Cardiac muscle cell (in vitro differentiated cells and primary cell): ENCODE measurements around the gene ATAD3B. TPM values are rescaled to one million over a fixed set of nuclear protein-coding genes. Genes with fewer than 3 reads are reported as not detected.

Source experiments
- DNase-seq, 2 donors: peaks; one replicate each; pipeline versions ENCODE4 v3.0.0 to v3.0.0-alpha.2; 2010 to 2017; ENCODE audit warnings: low read depth in 1 of 2, low spot score in 1 of 2
- H3K27ac ChIP-seq: fragments of 200-600 bp; sonication (generic); 2 replicates; pipeline ENCODE4 v1.5.1; 2016
- H3K27me3 ChIP-seq: fragments of 200-600 bp; sonication (generic); 2 replicates; pipeline ENCODE4 v1.6.0; 2016; ENCODE audit warnings: control low read depth
- H3K36me3 ChIP-seq: fragments of 200-600 bp; sonication (generic); 2 replicates; pipeline ENCODE4 v1.5.1; 2016; ENCODE audit warnings: control low read depth
- H3K4me1 ChIP-seq: fragments of 200-600 bp; sonication (generic); 2 replicates; pipeline ENCODE4 v1.8.1; 2017; ENCODE audit warnings: low read depth, mild to moderate bottlenecking, mixed run types
- H3K4me3 ChIP-seq: fragments of 200-600 bp; sonication (generic); 2 replicates; pipeline ENCODE4 v1.5.1; 2016; ENCODE audit warnings: mild to moderate bottlenecking
- H3K9me3 ChIP-seq: fragments of 200-600 bp; sonication (generic); 2 replicates; pipeline ENCODE4 v1.5.1; 2017; ENCODE audit warnings: low read depth, mild to moderate bottlenecking, control low read depth
- polyA plus RNA-seq: library from polyadenylated mRNA; unstranded; fragments of >200 nt; fragmentation: Nextera tagmentation; extraction: Ambion mirVana; gene quantifications from 2 replicates; pipeline ENCODE4 v1.2.1, GENCODE V29; 2016
- total RNA-seq: library from RNA; depleted of rRNA; stranded (reverse); fragments of >200 nt; gene quantifications from 2 replicates; pipeline ENCODE4 v1.2.3, GENCODE V29; 2016
- TF ChIP-seq, protein P1 (sequence below): IDR thresholded peaks from 2 replicates; pipeline ENCODE4 v1.5.1; 2012; ENCODE audit warnings: low read depth, mild to moderate bottlenecking, low read length

The ATAD3B gene
- total and polyA plus RNA-seq, 2 experiments from 2014 or later, result 30.2 to 37.4 TPM

DNA sequence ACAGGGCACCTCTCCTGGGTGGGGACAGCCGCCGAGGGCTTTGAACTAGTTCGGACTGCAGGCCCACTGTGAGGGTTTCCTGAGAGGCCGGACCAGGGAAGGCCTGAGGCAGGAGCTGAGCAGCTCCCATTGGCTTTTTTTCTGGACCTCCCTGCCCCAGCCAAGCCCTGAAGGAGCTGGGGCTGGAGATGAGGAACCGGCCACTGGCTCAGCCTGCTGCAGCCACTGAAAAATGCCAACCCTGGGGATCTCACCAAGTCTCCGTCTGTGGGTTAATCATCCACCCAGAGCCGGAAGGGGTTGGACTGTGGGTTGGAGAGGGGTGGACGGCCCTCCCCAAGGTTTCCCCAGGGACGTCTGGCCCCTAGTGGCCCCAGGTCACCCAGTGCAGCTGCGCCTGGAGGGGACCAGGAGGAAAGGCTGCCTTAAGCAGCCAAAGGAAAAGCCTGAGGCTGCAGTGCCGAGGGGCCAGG is 33.6 kb upstream of the ATAD3B start:
- TF ChIP-seq, protein P1, sequence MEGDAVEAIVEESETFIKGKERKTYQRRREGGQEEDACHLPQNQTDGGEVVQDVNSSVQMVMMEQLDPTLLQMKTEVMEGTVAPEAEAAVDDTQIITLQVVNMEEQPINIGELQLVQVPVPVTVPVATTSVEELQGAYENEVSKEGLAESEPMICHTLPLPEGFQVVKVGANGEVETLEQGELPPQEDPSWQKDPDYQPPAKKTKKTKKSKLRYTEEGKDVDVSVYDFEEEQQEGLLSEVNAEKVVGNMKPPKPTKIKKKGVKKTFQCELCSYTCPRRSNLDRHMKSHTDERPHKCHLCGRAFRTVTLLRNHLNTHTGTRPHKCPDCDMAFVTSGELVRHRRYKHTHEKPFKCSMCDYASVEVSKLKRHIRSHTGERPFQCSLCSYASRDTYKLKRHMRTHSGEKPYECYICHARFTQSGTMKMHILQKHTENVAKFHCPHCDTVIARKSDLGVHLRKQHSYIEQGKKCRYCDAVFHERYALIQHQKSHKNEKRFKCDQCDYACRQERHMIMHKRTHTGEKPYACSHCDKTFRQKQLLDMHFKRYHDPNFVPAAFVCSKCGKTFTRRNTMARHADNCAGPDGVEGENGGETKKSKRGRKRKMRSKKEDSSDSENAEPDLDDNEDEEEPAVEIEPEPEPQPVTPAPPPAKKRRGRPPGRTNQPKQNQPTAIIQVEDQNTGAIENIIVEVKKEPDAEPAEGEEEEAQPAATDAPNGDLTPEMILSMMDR, result no peak
- no peaks in the 10 kb centered on the region for H3K36me3 ChIP-seq
- H3K4me1 ChIP-seq, result peaks cover 28% of the 10 kb centered on the region
- no peak overlapping the region for H3K27ac ChIP-seq
- H3K4me3 ChIP-seq, result no peak overlapping the region
- H3K9me3 ChIP-seq, result no peaks in the 10 kb centered on the region
- no peak for DNase-seq
- peaks cover 2% of the 10 kb centered on the region for H3K27me3 ChIP-seq

DNA sequence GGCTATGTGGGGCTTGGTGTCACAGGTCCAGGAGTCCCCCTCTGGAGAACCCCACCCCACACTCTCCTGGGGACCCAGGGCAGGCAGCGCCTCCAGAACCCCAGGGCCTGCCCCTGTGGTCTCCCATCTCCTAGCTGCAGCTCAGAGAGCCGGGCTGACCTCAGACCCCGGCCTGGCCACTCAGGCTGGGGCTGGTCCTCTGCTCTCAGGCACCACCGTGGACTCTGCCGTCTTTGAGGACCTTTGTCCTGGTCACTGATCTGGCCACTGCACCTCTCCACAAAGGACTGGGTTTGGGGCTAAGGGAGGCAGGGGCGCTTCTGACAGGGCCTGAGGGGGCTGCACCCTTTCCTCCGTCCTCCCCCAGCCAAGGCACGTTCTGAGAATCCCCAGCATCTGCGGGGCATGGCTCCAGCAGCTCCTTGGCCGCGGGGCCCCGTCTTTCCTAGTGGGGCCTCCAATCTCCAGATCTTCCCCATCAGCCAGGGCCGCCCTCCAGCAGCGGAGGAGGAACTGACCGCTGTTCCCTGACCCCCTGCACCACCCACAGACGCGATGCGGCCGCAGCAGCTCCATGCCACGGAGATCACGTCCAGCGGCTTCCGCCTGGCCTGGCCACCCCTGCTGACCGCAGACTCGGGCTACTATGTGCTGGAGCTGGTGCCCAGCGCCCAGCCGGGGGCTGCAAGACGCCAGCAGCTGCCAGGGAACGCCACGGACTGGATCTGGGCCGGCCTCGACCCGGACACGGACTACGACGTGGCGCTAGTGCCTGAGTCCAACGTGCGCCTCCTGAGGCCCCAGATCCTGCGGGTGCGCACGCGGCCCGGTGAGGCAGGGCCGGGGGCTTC is 32.8 kb upstream of the ATAD3B start:
- DNase-seq, result no peak
- TF ChIP-seq, protein P1, result no peak
- no peak overlapping the region for H3K27ac ChIP-seq

DNA sequence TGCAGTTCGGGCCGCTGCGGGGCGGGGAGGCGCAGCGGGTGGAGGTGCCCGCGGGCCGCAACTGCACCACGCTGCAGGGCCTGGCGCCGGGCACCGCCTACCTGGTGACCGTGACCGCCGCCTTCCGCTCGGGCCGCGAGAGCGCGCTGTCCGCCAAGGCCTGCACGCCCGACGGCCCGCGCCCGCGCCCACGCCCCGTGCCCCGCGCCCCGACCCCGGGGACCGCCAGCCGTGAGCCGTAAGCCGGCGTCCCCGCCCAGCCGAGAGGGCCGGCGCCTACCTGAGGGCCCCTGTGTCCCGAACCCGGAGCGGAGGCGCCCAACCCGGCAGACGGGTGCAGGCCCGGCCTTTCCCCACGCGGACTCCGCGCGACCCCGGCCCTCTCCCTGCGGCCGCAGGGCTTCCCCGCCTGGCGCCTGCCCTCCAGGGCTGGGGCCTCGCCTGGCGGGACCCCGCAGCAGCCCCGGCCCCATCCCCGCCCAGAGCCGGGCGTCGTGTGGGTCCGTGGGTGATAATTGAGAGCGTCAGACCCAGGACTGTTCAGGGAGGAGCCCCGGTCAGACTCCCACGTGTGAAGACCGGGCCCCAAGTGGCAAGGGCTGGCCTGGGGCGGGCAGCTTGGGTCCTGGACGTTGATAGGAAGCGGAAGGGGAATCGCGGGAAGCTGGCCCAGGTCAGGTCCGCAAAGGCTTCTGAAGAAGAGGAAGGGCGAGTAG is 31.9 kb upstream of the ATAD3B start:
- H3K9me3 ChIP-seq, result no peaks in the 10 kb centered on the region
- no peaks in the 10 kb centered on the region for H3K36me3 ChIP-seq
- TF ChIP-seq, protein P1, result no peak
- no peak overlapping the region for H3K4me3 ChIP-seq
- no peak overlapping the region for H3K27ac ChIP-seq
- no peak for DNase-seq
- peaks cover 10% of the 10 kb centered on the region for H3K4me1 ChIP-seq
- peaks cover 2% of the 10 kb centered on the region for H3K27me3 ChIP-seq

More for the DNA sequence above, 32.8 kb upstream of the ATAD3B start:
- H3K9me3 ChIP-seq, result no peaks in the 10 kb centered on the region
- peaks cover 20% of the 10 kb centered on the region for H3K4me1 ChIP-seq
- H3K36me3 ChIP-seq, result no peaks in the 10 kb centered on the region
- H3K4me3 ChIP-seq, result no peak overlapping the region
- H3K27me3 ChIP-seq, result peaks cover 2% of the 10 kb centered on the region

DNA sequence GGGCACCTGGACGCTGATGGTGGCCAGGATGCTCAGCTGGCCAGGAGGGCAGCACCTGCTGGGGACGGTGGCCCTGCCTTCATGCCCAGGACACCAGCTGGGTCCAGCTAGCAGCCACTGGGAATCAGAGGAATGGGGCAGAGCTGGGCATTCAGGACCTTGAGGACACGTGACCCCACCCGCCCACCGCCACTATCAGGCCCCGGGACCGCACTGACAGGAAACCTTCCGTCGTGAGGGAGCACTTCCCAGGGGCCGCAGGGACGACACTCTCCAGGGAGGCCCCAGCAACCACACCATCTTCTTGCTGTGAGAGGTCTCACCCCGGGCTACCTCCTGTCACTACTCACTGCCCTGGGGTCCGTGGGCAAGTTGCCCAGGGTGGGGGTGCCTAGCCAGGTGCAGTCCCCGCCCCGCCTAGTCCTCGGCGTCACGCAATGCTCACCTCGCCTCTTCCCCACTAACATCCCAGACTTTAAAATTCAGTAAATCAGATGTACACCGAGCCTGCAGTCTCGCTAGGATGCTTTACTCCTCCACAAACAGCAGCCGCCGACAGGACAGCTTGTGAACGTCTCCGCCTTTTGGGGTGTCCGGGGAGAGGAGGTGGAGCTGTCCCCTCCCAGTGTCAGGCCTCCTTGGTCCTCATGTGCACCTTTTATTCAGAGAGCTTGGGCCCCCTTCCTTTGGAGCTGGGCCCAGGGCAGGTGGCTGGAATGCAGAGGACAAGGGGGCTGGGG is 31.1 kb upstream of the ATAD3B start:
- Histone ChIP-seq H3K4me1 (peaks cover 5% of the 10 kb centered on the region), H3K4me3 (no peak overlapping the region), H3K27me3 (peaks cover 2% of the 10 kb centered on the region), H3K9me3 (no peaks in the 10 kb centered on the region), H3K36me3 (no peaks in the 10 kb centered on the region), H3K27ac (no peak overlapping the region)
- TF ChIP-seq, protein P1, result no peak
- DNase-seq, result no peak
